Measurements from ENCODE around the gene TP53INP2. TPM values are rescaled to one million over a fixed set of nuclear protein-coding genes. Genes with fewer than 3 reads are reported as not detected.

Gene TP53INP2
- total RNA-seq, 2 donors from 2014 or later = 4.3 to 5.1 TPM

- no peak for ATAC-seq
- no peak for DNase-seq (ENCODE audit: low spot score in 2 of 2)
- H3K36me3 Mint-ChIP-seq = no peaks in the 10 kb centered on the region
- no peak overlapping the region for H3K27ac Mint-ChIP-seq
- H3K9me3 Mint-ChIP-seq = no peaks in the 10 kb centered on the region
Measured at GRCh38 chr20:34701405-34702085, 2.6 kb upstream of the TP53INP2 start.

GRCh38 chr20:34703061-34703423, 1.1 kb upstream of the TP53INP2 start:
- no peaks in the 10 kb centered on the region for H3K36me3 Mint-ChIP-seq
- H3K9me3 Mint-ChIP-seq = no peaks in the 10 kb centered on the region
- DNase-seq (ENCODE audit: low spot score in 2 of 2) = no peak
- ATAC-seq = no peak
- H3K27ac Mint-ChIP-seq = peak overlapping the region in 1 of 2 donors; percentile 85

- no peaks in the 10 kb centered on the region for H3K36me3 Mint-ChIP-seq
- peak in 1 of 2 donors; percentile 27 for DNase-seq (ENCODE audit: low spot score in 2 of 2)
Measured at GRCh38 chr20:34703424-34704176, 544 bp upstream of the TP53INP2 start.

DNA sequence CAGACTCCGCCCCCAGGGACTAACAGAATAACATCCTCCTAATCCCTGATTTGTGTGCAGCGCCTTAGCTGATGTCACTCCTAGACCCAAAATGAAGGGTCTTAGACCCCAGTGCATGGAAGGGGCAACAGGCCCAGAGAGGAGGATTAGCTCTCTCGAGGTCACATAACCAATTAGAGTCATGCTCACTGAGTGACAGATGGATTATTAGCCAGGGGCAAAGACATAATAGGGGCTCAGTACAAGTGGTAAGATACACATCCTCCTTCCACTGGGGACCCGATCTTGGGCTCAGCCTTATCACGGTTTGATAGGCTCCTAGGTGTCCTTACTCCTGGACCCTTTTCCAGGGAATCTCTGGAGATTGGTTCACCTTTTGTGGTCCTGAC, 858 bp downstream of the TP53INP2 start:
- peak overlapping the region; percentile 55 to 85 for H3K27ac Mint-ChIP-seq
- ATAC-seq = no peak
- H3K36me3 Mint-ChIP-seq = no peaks in the 10 kb centered on the region

More at GRCh38 chr20:34703424-34704176, 544 bp upstream of the TP53INP2 start:
- peak in 1 of 2 donors; percentile 6 for ATAC-seq
- H3K9me3 Mint-ChIP-seq = no peaks in the 10 kb centered on the region
- H3K27ac Mint-ChIP-seq = peak overlapping the region; percentile 85 to 93

DNA sequence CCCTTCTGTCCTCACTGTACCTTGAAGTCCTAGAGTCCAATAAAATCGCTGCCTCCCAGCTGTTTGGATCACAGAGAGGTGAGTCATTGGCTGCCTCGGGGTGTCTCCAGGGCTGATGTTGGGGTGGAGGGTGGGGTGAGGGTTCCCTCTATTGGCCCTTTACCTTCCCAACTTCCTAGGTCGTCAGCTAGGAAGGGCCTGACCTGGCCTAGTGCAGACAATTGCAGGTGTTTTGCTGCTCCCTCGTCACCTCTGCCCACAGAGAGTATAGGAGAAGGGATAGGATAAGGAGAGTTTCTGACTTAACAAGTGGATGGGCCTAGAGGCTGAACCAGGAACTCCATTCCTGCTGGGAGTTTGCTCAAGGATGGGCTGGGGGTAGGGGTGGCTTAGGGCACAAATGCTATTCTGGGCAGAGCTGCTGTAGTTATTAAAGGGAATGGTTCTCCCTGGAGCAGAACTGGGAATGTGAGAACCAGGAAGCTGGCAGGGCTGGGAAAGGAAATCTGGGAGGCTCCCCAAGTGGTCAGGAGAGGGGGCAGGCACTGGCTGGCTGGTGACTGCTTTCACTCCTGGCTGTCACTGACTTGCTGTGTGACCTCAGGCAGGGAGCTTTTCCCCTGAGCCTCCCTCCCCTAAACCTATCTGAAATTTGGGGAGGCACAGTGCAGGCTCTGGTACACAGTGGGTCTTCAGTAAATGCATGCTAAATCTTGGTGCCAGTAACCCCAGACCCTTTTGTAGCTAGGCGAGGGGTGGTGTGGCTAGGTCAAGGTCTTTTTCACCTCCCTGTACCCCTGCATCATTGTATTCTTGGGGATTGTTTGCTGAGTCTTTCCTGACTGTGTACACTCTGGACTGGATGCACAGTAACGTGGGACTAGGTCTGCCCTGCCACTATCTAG, 1.5 kb downstream of the TP53INP2 start:
- H3K27ac Mint-ChIP-seq = no peak overlapping the region
- H3K36me3 Mint-ChIP-seq = no peaks in the 10 kb centered on the region
- DNase-seq (ENCODE audit: low spot score in 2 of 2) = no peak
- ATAC-seq = no peak
- H3K9me3 Mint-ChIP-seq = no peaks in the 10 kb centered on the region

More for the DNA sequence above, 858 bp downstream of the TP53INP2 start:
- H3K9me3 Mint-ChIP-seq = no peaks in the 10 kb centered on the region
- no peak for DNase-seq (ENCODE audit: low spot score in 2 of 2)

- Mint-ChIP-seq H3K27ac (no peak overlapping the region), H3K9me3 (no peaks in the 10 kb centered on the region), H3K36me3 (no peaks in the 10 kb centered on the region)
- no peak for DNase-seq (ENCODE audit: low spot score in 2 of 2)
- no peak for ATAC-seq
Measured at GRCh38 chr20:34706302-34706875, 2.2 kb downstream of the TP53INP2 start.

- Mint-ChIP-seq H3K27ac (no peak overlapping the region), H3K9me3 (no peaks in the 10 kb centered on the region), H3K36me3 (no peaks in the 10 kb centered on the region)
- ATAC-seq = no peak
- DNase-seq (ENCODE audit: low spot score in 2 of 2) = no peak
Measured at GRCh38 chr20:34706912-34707784, 3.0 kb downstream of the TP53INP2 start.

- Mint-ChIP-seq H3K27ac (peak overlapping the region; percentile 76 to 93), H3K9me3 (no peaks in the 10 kb centered on the region), H3K36me3 (no peaks in the 10 kb centered on the region)
- ATAC-seq = peak; percentile 13 to 19
- DNase-seq (ENCODE audit: low spot score in 2 of 2) = peak in 1 of 2 donors; percentile 70
Measured at GRCh38 chr20:34708621-34709043, 4.5 kb downstream of the TP53INP2 start.

DNA sequence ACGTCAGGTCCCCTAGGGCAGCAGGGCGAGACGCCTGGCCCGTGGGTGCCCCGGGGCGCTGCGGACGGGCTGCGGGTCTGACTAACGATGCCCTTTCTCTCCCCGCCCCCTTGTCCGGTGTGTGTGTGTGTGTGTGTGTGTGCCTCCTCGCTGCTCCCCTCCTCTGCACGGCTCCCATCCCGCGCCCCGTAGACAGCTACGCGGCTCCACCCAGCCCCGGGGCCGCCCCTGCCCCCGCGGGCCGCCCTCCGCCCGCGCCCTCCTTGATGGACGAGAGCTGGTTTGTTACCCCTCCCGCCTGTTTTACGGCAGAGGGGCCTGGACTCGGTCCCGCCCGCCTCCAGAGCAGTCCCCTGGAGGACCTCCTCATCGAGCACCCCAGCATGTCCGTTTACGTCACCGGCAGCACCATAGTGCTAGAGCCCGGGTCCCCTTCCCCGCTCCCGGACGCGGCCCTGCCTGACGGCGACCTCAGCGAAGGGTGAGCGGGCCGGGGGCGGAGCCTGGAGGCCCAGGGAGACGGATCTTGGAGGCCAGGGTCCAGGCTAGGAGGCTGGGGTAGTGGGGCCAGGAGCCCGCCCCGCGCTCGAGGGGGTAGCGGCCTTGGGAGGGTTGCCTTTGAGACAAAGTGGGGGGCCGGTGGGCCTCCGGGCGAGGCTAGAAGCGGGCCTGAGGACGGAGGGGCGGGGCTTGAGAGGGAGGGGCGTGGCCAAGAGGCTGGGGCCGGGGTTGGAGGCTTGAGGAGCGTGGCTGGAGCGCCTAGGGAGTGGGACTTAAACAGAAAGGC, 5.1 kb downstream of the TP53INP2 start:
- ATAC-seq (peak; percentile 77 to 80), DNase-seq (ENCODE audit: low spot score in 2 of 2) (peak; percentile 83 to 89)
- H3K36me3 Mint-ChIP-seq = no peaks in the 10 kb centered on the region
- no peaks in the 10 kb centered on the region for H3K9me3 Mint-ChIP-seq
- peak overlapping the region; percentile 76 to 94 for H3K27ac Mint-ChIP-seq

GRCh38 chr20:34709831-34710567, 5.9 kb downstream of the TP53INP2 start:
- peak; percentile 28 to 29 for ATAC-seq
- peak overlapping the region; percentile 76 to 94 for H3K27ac Mint-ChIP-seq
- no peak for DNase-seq (ENCODE audit: low spot score in 2 of 2)
- no peaks in the 10 kb centered on the region for H3K9me3 Mint-ChIP-seq
- H3K36me3 Mint-ChIP-seq = no peaks in the 10 kb centered on the region

DNA sequence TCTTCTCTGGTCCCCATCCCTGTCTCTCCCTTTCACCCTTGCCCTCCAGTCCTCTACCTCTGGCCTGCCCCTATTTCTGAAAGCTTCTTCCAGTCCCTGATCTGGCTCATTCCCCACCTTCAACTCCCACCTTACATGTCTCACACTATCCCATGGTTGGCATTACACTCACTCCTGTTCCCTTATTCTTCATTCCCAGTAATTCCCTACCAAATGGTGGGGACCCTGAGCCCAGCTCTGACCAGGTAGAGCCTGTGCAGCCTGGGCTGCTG, 6.4 kb downstream of the TP53INP2 start:
- no peak for ATAC-seq
- Mint-ChIP-seq H3K36me3 (no peaks in the 10 kb centered on the region), H3K27ac (peak overlapping the region; percentile 5 to 32), H3K9me3 (no peaks in the 10 kb centered on the region)
- DNase-seq (ENCODE audit: low spot score in 2 of 2) = no peak

DNA sequence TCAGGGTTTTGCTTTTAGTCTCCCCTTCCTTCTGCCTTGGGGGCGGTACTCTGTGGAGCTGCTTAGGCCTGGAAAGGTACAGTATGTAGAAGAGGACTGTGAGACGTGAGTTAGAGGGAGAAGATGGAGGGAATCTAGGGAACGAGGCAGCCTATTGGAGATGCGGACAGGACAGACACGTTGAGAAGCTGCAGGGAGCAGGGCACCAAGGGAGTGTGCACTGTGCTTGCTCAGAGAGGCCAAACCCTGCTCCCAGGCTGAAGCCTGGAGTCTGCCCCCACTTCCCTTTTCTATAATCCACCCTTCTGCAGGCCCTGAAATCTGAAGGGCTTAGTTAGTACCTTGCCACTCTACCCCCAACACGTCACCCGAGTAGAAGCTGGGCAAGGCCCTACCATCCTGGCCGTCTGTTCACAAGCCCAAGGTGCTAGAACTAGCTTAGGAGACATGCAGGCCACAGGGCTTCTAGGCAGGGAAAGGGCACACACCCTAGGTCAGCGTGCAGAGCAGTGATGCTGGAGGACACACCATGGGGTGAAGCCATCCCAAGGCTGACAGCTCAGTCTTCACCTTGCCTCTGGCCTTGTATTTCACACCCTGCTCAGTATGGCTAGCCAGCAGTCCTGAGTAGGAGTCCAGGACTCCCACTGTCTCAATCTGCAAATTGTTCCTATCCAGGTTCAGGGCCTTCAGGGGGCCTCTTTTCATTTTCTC, 6.9 kb downstream of the TP53INP2 start:
- H3K9me3 Mint-ChIP-seq = no peaks in the 10 kb centered on the region
- ATAC-seq = no peak
- H3K27ac Mint-ChIP-seq = peak overlapping the region in 1 of 2 donors; percentile 5
- no peaks in the 10 kb centered on the region for H3K36me3 Mint-ChIP-seq
- no peak for DNase-seq (ENCODE audit: low spot score in 2 of 2)

- ATAC-seq (no peak), DNase-seq (ENCODE audit: low spot score in 2 of 2) (no peak)
- Mint-ChIP-seq H3K36me3 (no peaks in the 10 kb centered on the region), H3K27ac (no peak overlapping the region), H3K9me3 (no peaks in the 10 kb centered on the region)
Measured at GRCh38 chr20:34711813-34712430, 7.8 kb downstream of the TP53INP2 start.

Measured in activated naive CD4-positive, alpha-beta T cell treated with anti-CD3 and anti-CD28 coated beads, Interleukin-2, amount 50 U/mL, for 72 hours (primary cell).